ENCODE results near the gene TTK. TPM values are rescaled to one million over a fixed set of nuclear protein-coding genes. Genes with fewer than 3 reads are reported as not detected.
"Not testable (repeated sequence)": the region's sequence is repeated elsewhere in the genome, so short reads cannot be mapped to it uniquely, and the experiment has no call there.

The TTK gene
- total RNA-seq, 1 experiment from 2014 or later: 36.2 TPM

DNA sequence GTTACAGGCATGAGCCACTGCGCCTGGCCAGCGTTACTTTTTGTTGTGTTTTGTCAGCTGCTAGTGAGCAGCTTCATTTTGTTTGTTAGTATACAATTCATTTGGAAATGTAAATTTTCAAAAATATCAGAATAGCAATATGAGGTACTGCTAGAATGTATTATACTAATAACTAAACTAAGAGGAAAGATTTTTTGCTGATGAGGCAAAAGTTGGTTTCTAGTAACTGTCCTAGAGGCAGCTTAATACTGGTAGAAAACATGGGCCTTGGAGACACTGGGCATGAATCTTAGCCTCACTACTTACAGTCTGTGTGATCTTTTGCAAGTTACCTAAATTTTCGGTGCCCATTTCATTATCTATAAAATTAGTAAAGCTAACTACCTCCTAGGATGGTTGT, 24.1 kb downstream of the TTK start:
- intact Hi-C loops (cut with micrococcal nuclease; ENCODE audit: unreplicated experiment): no loop called here
- CTCF ChIA-PET: no interaction called here

GRCh38 chr6:80029470-80029869, 25.0 kb downstream of the TTK start:
- intact Hi-C loops (cut with micrococcal nuclease; ENCODE audit: unreplicated experiment): no loop called here
- TF ChIP-seq, protein P1, sequence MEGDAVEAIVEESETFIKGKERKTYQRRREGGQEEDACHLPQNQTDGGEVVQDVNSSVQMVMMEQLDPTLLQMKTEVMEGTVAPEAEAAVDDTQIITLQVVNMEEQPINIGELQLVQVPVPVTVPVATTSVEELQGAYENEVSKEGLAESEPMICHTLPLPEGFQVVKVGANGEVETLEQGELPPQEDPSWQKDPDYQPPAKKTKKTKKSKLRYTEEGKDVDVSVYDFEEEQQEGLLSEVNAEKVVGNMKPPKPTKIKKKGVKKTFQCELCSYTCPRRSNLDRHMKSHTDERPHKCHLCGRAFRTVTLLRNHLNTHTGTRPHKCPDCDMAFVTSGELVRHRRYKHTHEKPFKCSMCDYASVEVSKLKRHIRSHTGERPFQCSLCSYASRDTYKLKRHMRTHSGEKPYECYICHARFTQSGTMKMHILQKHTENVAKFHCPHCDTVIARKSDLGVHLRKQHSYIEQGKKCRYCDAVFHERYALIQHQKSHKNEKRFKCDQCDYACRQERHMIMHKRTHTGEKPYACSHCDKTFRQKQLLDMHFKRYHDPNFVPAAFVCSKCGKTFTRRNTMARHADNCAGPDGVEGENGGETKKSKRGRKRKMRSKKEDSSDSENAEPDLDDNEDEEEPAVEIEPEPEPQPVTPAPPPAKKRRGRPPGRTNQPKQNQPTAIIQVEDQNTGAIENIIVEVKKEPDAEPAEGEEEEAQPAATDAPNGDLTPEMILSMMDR (IDR thresholded peaks at IDR 0.05; ENCODE audit: unreplicated experiment): no peak
- no peak for DNase-seq
- no peaks in the 10 kb centered on the region for H3K9me3 Mint-ChIP-seq (ENCODE audit: low read depth, unreplicated experiment)
- H3K36me3 Mint-ChIP-seq (ENCODE audit: insufficient read depth, unreplicated experiment): peaks cover 14% of the 10 kb centered on the region
- BruUV-seq (replicated peaks): no TSS peak
- H3K4me1 Mint-ChIP-seq (ENCODE audit: low read depth, unreplicated experiment): no peaks in the 10 kb centered on the region
- H3K27ac Mint-ChIP-seq (ENCODE audit: unreplicated experiment): no peak overlapping the region
- CTCF ChIA-PET: no interaction called here
- H3K4me3 Mint-ChIP-seq (ENCODE audit: low read depth, unreplicated experiment): no peak overlapping the region
- H3K27me3 Mint-ChIP-seq (ENCODE audit: unreplicated experiment): no peaks in the 10 kb centered on the region

More for the DNA sequence above, 24.1 kb downstream of the TTK start:
- Mint-ChIP-seq H3K4me1 (ENCODE audit: low read depth, unreplicated experiment) (no peaks in the 10 kb centered on the region), H3K27me3 (ENCODE audit: unreplicated experiment) (no peaks in the 10 kb centered on the region), H3K4me3 (ENCODE audit: low read depth, unreplicated experiment) (no peak overlapping the region), H3K27ac (ENCODE audit: unreplicated experiment) (no peak overlapping the region), H3K36me3 (ENCODE audit: insufficient read depth, unreplicated experiment) (peaks cover 14% of the 10 kb centered on the region), H3K9me3 (ENCODE audit: low read depth, unreplicated experiment) (no peaks in the 10 kb centered on the region)
- TF ChIP-seq, protein P1 (IDR thresholded peaks at IDR 0.05; ENCODE audit: unreplicated experiment): no peak
- BruUV-seq (replicated peaks): no TSS peak
- no peak for DNase-seq

DNA sequence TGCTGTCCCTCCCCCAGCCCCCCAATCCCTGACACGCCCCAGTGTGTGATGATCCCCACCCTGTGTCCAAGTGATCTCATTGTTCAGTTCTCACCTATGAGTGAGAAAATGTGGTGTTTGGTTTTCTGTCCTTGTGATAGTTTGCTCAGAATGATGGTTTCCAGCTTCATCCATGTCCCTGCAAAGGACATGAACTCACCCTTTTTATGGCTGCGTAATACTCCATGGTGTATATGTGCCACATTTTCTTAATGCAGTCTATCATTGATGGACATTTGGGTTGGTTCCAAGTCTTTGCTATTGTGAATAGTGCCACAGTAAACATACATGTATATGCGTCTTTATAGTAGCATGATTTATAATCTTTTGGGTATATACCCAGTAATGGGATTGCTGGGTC, 43.8 kb downstream of the TTK start:
- H3K27me3 Mint-ChIP-seq (ENCODE audit: unreplicated experiment); H3K27ac Mint-ChIP-seq (ENCODE audit: unreplicated experiment); CTCF ChIA-PET; H3K4me3 Mint-ChIP-seq (ENCODE audit: low read depth, unreplicated experiment); BruUV-seq (replicated peaks); H3K4me1 Mint-ChIP-seq (ENCODE audit: low read depth, unreplicated experiment); H3K9me3 Mint-ChIP-seq (ENCODE audit: low read depth, unreplicated experiment); intact Hi-C loops (cut with micrococcal nuclease; ENCODE audit: unreplicated experiment); H3K36me3 Mint-ChIP-seq (ENCODE audit: insufficient read depth, unreplicated experiment); DNase-seq: not testable (repeated sequence)

- Mint-ChIP-seq H3K4me1 (ENCODE audit: low read depth, unreplicated experiment) (no peaks in the 10 kb centered on the region), H3K27me3 (ENCODE audit: unreplicated experiment) (no peaks in the 10 kb centered on the region), H3K36me3 (ENCODE audit: insufficient read depth, unreplicated experiment) (no peaks in the 10 kb centered on the region), H3K9me3 (ENCODE audit: low read depth, unreplicated experiment) (no peaks in the 10 kb centered on the region), H3K27ac (ENCODE audit: unreplicated experiment) (no peak overlapping the region), H3K4me3 (ENCODE audit: low read depth, unreplicated experiment) (no peak overlapping the region)
- BruUV-seq (replicated peaks): no TSS peak
- DNase-seq: no peak
- CTCF ChIA-PET: no interaction called here
- TF ChIP-seq, protein P1 (IDR thresholded peaks at IDR 0.05; ENCODE audit: unreplicated experiment): no peak
- intact Hi-C loops (cut with micrococcal nuclease; ENCODE audit: unreplicated experiment): no loop called here
Observed at GRCh38 chr6:80060774-80061173, 56.3 kb downstream of the TTK start.

- DNase-seq; H3K9me3 Mint-ChIP-seq (ENCODE audit: low read depth, unreplicated experiment); H3K4me3 Mint-ChIP-seq (ENCODE audit: low read depth, unreplicated experiment); H3K27me3 Mint-ChIP-seq (ENCODE audit: unreplicated experiment); H3K4me1 Mint-ChIP-seq (ENCODE audit: low read depth, unreplicated experiment); H3K27ac Mint-ChIP-seq (ENCODE audit: unreplicated experiment); H3K36me3 Mint-ChIP-seq (ENCODE audit: insufficient read depth, unreplicated experiment); BruUV-seq (replicated peaks); CTCF ChIA-PET; intact Hi-C loops (cut with micrococcal nuclease; ENCODE audit: unreplicated experiment): not testable (repeated sequence)
Observed at GRCh38 chr6:80068146-80068545, 63.7 kb downstream of the TTK start.

GRCh38 chr6:80070431-80070830, 66.0 kb downstream of the TTK start:
- H3K4me1 Mint-ChIP-seq (ENCODE audit: low read depth, unreplicated experiment); CTCF ChIA-PET; H3K4me3 Mint-ChIP-seq (ENCODE audit: low read depth, unreplicated experiment); H3K27me3 Mint-ChIP-seq (ENCODE audit: unreplicated experiment); BruUV-seq (replicated peaks); DNase-seq; H3K36me3 Mint-ChIP-seq (ENCODE audit: insufficient read depth, unreplicated experiment); H3K27ac Mint-ChIP-seq (ENCODE audit: unreplicated experiment); H3K9me3 Mint-ChIP-seq (ENCODE audit: low read depth, unreplicated experiment); intact Hi-C loops (cut with micrococcal nuclease; ENCODE audit: unreplicated experiment): not testable (repeated sequence)
